Measurements from ENCODE around the gene AKAP12. TPM values are rescaled to one million over a fixed set of nuclear protein-coding genes. Genes with fewer than 3 reads are reported as not detected.
A peak's percentile ranks its signal among the peaks of the same experiment; 100 is the strongest.

Gene AKAP12
- total and polyA plus RNA-seq, 2 experiments from 2014 or later = 90.1 to 137 TPM

DNA sequence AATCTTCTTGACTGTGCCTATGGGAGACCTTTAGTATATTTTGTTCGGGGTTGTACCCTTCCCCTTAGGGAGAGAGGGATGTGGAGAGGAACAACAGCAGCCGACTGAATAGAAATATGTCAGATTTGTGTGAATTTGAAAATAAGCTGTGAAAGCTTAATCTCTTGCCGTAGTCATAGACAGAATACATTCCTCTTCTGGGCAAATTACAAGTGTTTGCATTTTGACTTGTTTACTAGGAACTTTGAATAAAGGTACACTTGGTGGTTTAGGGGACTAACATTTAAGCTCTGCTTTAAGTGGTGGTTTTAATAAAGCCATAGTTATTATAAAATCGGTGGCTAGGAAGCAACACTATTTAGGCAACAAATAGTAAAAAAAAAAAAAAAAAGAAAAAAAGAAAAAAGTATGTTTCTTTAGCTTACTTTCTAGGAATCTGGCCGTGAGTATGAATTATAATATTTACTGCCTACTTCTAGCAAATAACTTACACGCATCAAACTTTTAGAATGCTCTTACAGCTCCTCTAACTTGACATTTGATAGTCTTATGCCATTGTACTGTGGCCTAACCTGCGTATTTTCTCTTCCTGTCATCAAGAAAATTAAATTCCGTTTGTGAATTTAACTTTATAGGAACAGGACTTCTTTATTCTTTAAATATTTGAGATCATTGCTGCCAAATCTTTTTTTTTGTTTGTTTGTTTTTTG, 86.5 kb downstream of the AKAP12 start:
- Histone ChIP-seq H4K20me1 (replicated peaks; ENCODE audit: insufficient read depth) (peaks cover 2% of the 10 kb centered on the region), H2AFZ (no peak overlapping the region; the same call in 1 of the 2 replicates), H3K36me3 (ENCODE audit: insufficient read depth) (no peaks in the 10 kb centered on the region; the same call in 1 of the 2 replicates), H3F3A (replicated peaks; ENCODE audit: low read depth) (peaks cover 6% of the 10 kb centered on the region; the same call in 1 of the 2 replicates), H3K79me2 (replicated peaks; ENCODE audit: insufficient read depth) (peaks cover 52% of the 10 kb centered on the region), H3K4me3 (peak overlapping the region; percentile 60), H3K27me3 (ENCODE audit: insufficient read depth) (peaks cover 4% of the 10 kb centered on the region; the same call in 1 of the 2 replicates), H3K4me2 (peak overlapping the region; percentile 84), H3K27ac (ENCODE audit: low read depth) (no peak overlapping the region), H3K9me2 (ENCODE audit: insufficient read depth) (no peaks in the 10 kb centered on the region), H3K4me1 (ENCODE audit: insufficient read depth) (peaks cover 5% of the 10 kb centered on the region; the same call in 1 of the 2 replicates)
- peaks cover 22% of the 10 kb centered on the region for H3K27me3 Mint-ChIP-seq (ENCODE audit: insufficient read depth, low read depth, poor library complexity)
- TF ChIP-seq ZNF114 (CRISPR knock-in tag; IDR thresholded peaks at IDR 0.05) = no peak
- TF ChIP-seq POLR2AphosphoS5 (IDR thresholded peaks at IDR 0.05; ENCODE audit: low read depth) = no peak
- TF ChIP-seq NANOG (IDR thresholded peaks at IDR 0.05; ENCODE audit: borderline replicate concordance) = no peak
- no peak for TF ChIP-seq EZH2phosphoT487 (IDR thresholded peaks at IDR 0.05; ENCODE audit: unreplicated experiment)
- TF ChIP-seq EZH2 (IDR thresholded peaks at IDR 0.05; ENCODE audit: low read depth, unreplicated experiment) = no peak
- TF ChIP-seq, protein P1, sequence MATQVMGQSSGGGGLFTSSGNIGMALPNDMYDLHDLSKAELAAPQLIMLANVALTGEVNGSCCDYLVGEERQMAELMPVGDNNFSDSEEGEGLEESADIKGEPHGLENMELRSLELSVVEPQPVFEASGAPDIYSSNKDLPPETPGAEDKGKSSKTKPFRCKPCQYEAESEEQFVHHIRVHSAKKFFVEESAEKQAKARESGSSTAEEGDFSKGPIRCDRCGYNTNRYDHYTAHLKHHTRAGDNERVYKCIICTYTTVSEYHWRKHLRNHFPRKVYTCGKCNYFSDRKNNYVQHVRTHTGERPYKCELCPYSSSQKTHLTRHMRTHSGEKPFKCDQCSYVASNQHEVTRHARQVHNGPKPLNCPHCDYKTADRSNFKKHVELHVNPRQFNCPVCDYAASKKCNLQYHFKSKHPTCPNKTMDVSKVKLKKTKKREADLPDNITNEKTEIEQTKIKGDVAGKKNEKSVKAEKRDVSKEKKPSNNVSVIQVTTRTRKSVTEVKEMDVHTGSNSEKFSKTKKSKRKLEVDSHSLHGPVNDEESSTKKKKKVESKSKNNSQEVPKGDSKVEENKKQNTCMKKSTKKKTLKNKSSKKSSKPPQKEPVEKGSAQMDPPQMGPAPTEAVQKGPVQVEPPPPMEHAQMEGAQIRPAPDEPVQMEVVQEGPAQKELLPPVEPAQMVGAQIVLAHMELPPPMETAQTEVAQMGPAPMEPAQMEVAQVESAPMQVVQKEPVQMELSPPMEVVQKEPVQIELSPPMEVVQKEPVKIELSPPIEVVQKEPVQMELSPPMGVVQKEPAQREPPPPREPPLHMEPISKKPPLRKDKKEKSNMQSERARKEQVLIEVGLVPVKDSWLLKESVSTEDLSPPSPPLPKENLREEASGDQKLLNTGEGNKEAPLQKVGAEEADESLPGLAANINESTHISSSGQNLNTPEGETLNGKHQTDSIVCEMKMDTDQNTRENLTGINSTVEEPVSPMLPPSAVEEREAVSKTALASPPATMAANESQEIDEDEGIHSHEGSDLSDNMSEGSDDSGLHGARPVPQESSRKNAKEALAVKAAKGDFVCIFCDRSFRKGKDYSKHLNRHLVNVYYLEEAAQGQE (IDR thresholded peaks at IDR 0.05; ENCODE audit: unreplicated experiment) = no peak
- no peak for TF ChIP-seq ZNF331 (CRISPR knock-in tag; IDR thresholded peaks at IDR 0.05; ENCODE audit: low read depth)
- TF ChIP-seq, protein P2, sequence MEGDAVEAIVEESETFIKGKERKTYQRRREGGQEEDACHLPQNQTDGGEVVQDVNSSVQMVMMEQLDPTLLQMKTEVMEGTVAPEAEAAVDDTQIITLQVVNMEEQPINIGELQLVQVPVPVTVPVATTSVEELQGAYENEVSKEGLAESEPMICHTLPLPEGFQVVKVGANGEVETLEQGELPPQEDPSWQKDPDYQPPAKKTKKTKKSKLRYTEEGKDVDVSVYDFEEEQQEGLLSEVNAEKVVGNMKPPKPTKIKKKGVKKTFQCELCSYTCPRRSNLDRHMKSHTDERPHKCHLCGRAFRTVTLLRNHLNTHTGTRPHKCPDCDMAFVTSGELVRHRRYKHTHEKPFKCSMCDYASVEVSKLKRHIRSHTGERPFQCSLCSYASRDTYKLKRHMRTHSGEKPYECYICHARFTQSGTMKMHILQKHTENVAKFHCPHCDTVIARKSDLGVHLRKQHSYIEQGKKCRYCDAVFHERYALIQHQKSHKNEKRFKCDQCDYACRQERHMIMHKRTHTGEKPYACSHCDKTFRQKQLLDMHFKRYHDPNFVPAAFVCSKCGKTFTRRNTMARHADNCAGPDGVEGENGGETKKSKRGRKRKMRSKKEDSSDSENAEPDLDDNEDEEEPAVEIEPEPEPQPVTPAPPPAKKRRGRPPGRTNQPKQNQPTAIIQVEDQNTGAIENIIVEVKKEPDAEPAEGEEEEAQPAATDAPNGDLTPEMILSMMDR (conservative IDR thresholded peaks at IDR 0.05; ENCODE audit: low read depth in 2 of 2) = no peak
- TF ChIP-seq, protein P3, sequence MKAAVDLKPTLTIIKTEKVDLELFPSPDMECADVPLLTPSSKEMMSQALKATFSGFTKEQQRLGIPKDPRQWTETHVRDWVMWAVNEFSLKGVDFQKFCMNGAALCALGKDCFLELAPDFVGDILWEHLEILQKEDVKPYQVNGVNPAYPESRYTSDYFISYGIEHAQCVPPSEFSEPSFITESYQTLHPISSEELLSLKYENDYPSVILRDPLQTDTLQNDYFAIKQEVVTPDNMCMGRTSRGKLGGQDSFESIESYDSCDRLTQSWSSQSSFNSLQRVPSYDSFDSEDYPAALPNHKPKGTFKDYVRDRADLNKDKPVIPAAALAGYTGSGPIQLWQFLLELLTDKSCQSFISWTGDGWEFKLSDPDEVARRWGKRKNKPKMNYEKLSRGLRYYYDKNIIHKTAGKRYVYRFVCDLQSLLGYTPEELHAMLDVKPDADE (IDR thresholded peaks at IDR 0.05) = no peak
- H3K4me1 Mint-ChIP-seq = peaks cover 26% of the 10 kb centered on the region
- H3K36me3 Mint-ChIP-seq (ENCODE audit: low read depth) = peaks cover 4% of the 10 kb centered on the region; the same call in 2 of the 3 replicates
- DNase-seq (ENCODE audit: low spot score) = no peak
- no peaks in the 10 kb centered on the region; the same call in 2 of the 3 replicates for H3K9me3 Mint-ChIP-seq
- peak overlapping the region; percentile 80 for H3K4me3 Mint-ChIP-seq
- H3K27ac Mint-ChIP-seq = no peak overlapping the region
- ATAC-seq = no peak

Data from GM23338 (cell line).